Erythroblast (primary cell): Measurements from ENCODE around the gene SCARF2.
A peak's percentile ranks its signal among the peaks of the same experiment; 100 is the strongest.

Source experiments
- DNase-seq, 2 experiments: peaks; one replicate each; lab custom pipeline; 2025; lab: John Stamatoyannopoulos, UW
- GATA1 ChIP-seq: IDR thresholded peaks from 2 replicates; pipeline ENCODE4 v1.6.1; 2011; ENCODE audit warnings: low read depth, mild to moderate bottlenecking, control low read depth, low read length, moderate library complexity
- POLR2A ChIP-seq: IDR thresholded peaks from 2 replicates; pipeline ENCODE4 v1.6.1; 2011; ENCODE audit warnings: mild to moderate bottlenecking, low read length

The SCARF2 gene

DNA sequence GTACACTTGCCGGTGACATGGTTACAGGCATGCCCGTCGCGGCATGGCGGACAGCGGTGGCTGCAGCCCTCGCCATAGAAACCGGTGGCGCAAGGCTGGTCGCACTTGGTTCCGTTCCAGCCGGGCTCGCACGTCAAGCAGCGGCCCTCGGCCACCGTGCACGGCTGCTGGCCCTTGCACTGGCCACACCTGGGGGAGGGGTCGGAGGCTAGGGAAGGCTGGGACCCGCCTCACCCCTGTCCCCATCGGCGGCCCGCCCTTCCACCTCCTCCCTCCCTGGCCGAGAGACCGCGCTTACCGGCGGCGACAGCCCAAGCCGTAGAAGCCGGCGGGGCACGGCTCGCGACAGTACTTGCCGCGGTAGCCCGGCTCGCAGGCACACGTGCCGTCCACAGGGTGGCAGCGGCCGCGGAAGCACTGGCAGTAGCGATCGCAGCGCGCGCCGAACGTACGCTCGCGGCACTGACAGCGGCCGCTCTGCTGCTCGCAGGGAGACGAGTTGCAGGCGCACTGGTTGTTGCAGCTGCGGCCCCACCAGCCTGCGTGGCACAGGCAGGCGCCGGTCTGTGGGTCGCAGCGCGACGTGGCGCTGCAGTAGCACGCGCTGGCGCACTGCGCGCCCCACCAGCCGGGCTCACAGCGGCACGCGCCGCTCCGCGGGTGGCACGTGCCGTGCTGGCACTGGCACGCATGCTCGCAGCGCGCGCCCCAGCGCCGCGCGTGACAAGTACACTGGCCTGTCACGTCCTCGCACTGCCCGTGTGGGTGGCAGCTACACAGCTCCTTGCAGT, 6.7 kb downstream of the SCARF2 start:
- TF ChIP-seq GATA1 = no peak
- no peak for TF ChIP-seq POLR2A

GRCh38 chr22:20430101-20430719, 7.4 kb downstream of the SCARF2 start:
- TF ChIP-seq GATA1 (no peak), POLR2A (no peak)
- DNase-seq = no peak

More for the DNA sequence above, 6.7 kb downstream of the SCARF2 start:
- DNase-seq = peak; percentile 56 to 57

DNA sequence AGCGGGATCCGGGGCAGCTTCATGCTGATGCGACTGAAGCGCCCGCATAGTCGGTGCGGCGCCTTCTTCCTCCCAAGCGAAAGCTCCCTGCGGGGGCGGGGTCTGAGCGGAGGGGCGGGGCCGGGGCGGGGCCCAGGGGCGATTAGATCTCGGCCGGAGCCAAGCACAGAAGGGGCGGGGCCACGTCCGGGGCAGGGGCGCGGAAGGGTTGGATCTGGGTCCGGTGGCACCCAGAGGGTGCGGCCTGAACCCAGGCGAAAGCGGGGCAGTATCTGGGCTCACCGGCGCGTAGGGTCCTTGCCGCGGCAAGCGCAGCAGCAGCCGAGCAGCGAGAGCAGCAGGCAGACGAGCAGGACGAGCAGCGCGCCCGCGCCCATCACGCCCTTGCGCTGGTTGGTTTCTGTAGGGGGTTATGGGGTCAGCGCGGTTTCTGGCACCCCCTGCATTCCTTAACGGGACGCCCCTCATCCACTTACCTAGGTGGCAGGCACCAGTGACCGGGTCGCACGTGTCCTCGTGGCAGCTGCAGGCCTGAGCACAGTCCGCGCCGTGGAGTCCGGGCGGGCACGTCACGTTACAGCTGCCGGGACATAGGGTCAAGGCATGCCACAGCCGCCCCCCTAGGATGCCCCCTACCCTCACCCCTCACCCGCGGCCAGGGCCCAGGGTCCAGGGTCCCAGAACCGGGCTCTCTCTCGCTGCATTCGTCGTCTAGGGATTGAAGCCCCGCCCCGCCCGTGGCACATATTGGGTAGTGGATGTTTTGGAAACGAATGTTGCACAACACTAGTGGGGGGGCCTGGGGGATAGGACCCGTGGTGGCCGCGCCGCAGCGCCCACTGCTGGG, 8.1 kb downstream of the SCARF2 start:
- TF ChIP-seq GATA1 (no peak), POLR2A (no peak)
- DNase-seq = peak; percentile 74 to 84

GRCh38 chr22:20428496-20429253, 8.9 kb downstream of the SCARF2 start:
- TF ChIP-seq POLR2A = no peak
- TF ChIP-seq GATA1 = no peak
- no peak for DNase-seq

- DNase-seq = no peak
- TF ChIP-seq GATA1 = no peak
These were observed 9.6 kb downstream of the SCARF2 start for GRCh38 chr22:20427945-20428417.

- TF ChIP-seq POLR2A = no peak
- TF ChIP-seq GATA1 = no peak
- DNase-seq = no peak
These were observed 10.3 kb downstream of the SCARF2 start for GRCh38 chr22:20427104-20427944.

- DNase-seq = no peak
- TF ChIP-seq POLR2A (no peak), GATA1 (no peak)
These were observed 11.4 kb downstream of the SCARF2 start for GRCh38 chr22:20426259-20426615.

DNA sequence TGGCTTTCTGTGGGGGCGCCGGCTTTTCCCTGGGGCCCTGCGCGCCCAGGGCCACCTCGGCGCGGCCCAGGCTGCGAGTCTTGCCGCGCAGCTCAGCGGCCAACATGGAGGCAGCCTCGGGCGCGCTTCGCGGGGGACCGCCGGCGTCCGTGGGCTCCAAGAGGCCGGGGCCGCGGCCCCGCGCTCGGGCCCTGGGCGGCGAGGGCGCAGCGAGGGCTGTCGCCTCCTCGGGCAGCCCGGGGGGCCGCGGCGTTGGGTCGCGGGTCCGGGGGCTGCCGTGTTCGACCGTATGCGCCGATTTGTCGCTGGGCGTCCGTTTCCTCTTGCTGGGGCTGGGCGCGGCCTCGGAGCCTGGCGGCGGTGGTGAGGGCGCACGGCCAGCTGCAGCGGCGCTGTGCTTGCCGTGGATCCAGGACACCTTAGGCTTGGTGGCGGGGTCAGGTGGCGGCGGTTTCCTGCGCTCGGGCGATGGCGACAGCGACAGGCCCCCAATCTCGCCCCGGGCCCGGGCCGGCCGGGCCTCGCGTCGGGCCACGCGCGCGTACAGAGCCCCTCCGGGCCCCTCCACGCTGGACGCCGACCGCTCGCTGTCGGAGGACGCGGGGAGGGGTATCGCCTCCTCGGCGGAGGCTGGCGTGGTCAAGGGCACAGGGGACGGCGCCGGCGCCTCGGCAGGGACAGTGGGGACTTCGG, 11.9 kb downstream of the SCARF2 start:
- TF ChIP-seq GATA1 (no peak), POLR2A (no peak)
- DNase-seq = no peak

DNA sequence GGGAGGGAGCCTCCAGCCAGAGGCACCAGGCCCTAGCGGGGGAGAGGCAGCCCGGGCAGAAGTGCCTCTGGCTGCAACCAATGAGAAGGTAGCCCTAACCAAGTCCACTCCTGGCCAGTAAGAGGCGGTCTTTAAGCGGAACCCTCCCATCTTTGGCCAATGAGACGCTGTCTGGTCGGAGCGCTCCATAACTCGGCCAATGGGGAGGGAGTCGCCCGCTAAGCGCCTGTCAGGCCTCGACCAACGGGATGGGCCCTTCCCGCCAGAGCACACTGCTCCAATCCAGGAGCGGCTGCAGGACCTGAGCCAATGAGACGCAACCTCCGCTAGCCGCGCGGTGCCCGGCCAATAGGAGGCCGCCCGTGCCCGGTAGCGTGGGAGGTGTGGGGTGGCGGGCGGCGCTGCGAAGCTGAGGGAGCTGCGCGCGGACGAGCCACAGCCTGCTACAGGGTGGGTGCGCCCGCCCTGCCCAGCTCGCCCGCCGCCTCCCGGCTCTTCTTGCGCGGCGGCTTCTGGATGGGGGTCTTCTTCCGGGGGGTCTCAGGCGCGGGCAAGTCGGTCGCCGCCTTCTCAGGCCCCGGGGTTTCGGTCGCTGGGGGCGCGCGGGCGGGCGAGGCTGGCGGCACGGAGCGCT, 12.6 kb downstream of the SCARF2 start:
- DNase-seq = peak; percentile 21 to 52
- TF ChIP-seq POLR2A = no peak

DNA sequence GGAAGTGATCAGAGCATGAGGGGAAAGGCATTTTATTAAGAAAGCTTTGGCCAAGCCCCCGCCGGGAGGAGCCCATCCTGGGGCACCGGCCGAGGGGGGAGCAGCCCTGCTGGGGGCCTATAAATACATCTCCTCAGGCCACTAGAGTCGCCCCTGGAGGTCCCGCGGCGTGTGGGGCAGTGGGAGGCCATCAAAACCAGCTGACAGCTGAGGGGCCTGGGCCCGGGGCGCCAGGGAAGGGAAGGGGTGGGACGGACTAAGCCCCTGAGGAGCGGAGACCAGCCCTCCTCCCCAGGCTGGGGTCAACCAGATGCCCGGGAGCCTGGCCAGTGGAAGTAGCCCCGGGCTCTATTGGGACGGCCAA, 13.1 kb downstream of the SCARF2 start:
- no peak for TF ChIP-seq POLR2A
- TF ChIP-seq GATA1 = no peak
- DNase-seq = no peak

DNA sequence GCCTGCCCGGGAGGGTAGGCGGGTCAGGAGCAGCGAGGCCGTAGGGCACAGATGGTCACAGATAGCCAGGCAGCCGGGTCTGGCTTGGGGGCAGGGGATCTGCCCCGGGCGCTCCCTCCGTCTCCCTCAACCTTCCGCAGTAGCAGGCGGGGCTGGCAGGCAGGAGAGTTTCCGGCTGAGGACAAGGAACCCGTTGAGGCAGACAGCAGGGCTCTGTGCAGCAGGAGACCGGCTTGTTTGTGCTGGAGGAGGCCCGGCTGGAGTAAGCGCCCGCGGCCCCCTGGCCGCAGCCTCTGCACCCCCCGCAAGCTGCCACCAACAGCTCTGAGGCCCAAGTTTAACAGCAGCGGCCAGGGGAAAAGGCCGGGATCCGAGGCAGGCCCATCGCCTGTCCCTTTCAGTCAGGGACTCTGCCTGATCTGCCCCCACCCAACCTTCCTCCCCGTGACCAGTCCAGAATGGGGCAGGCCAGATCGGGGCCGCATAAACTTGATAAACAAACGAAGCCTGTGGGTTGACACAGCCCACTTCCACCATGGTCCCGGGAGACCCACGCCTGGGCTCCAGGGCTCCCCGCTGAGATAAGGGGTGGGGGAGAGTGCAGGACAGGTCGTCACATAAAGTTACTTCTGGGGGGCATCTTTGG, 13.6 kb downstream of the SCARF2 start:
- no peak for DNase-seq
- TF ChIP-seq GATA1 (no peak), POLR2A (no peak)
